H9 (cell line): ENCODE results near the gene TUB. TPM values are rescaled to one million over a fixed set of nuclear protein-coding genes. Genes with fewer than 3 reads are reported as not detected.

ENCODE experiments used
- DNase-seq: peaks from one replicate; pipeline ENCODE4 v3.0.0-alpha.2; 2017
- H2AFZ ChIP-seq: one replicate; pipeline ENCODE4 v1.6.1; 2013; ENCODE audit warnings: mild to moderate bottlenecking, low read length, control low read depth, moderate library complexity
- H2AK5ac ChIP-seq: 2 replicates; pipeline ENCODE4 v1.6.1; 2013; ENCODE audit warnings: low read length, control low read depth, mixed read lengths; ENCODE audit not compliant: insufficient read length
- H2BK120ac ChIP-seq: one replicate; pipeline ENCODE4 v1.6.1; 2013; ENCODE audit warnings: low read depth, mild to moderate bottlenecking, low read length, control low read depth, inconsistent platforms; ENCODE audit not compliant: poor library complexity, severe bottlenecking
- H2BK12ac ChIP-seq: 2 replicates; pipeline ENCODE4 v1.6.1; 2013; ENCODE audit warnings: low read length, control low read depth, mixed read lengths, low read depth; ENCODE audit not compliant: insufficient read length
- H2BK15ac ChIP-seq: 2 replicates; pipeline ENCODE4 v1.6.1; 2013; ENCODE audit warnings: low read depth, low read length, control low read depth
- H2BK20ac ChIP-seq: one replicate; pipeline ENCODE4 v1.6.1; 2013; ENCODE audit warnings: low read depth, mild to moderate bottlenecking, low read length, control low read depth, inconsistent platforms; ENCODE audit not compliant: poor library complexity, severe bottlenecking
- H2BK5ac ChIP-seq: 2 replicates; pipeline ENCODE4 v1.6.1; 2013; ENCODE audit warnings: low read length, control low read depth, mixed read lengths; ENCODE audit not compliant: insufficient read length
- H3K14ac ChIP-seq: 2 replicates; pipeline ENCODE4 v1.6.1; 2013; ENCODE audit warnings: low read length, control low read depth; ENCODE audit not compliant: insufficient read depth
- H3K18ac ChIP-seq: 2 replicates; pipeline ENCODE4 v1.6.1; 2013; ENCODE audit warnings: low read depth, mild to moderate bottlenecking, mixed read lengths, low read length, control low read depth; ENCODE audit not compliant: insufficient read length
- H3K23ac ChIP-seq: 2 replicates; pipeline ENCODE4 v1.6.1; 2013; ENCODE audit warnings: low read length, control low read depth, mixed read lengths, low read depth; ENCODE audit not compliant: insufficient read length
- H3K23me2 ChIP-seq: 2 replicates; pipeline ENCODE4 v1.6.1; 2013; ENCODE audit warnings: low read depth, mild to moderate bottlenecking, mixed read lengths, low read length, control low read depth; ENCODE audit not compliant: insufficient read length, poor library complexity, severe bottlenecking
- H3K27ac ChIP-seq: 2 replicates; pipeline ENCODE4 v1.5.1; 2013; ENCODE audit warnings: low read length, control low read depth, mixed read lengths, low read depth; ENCODE audit not compliant: insufficient read length
- H3K27me3 ChIP-seq: 2 replicates; pipeline ENCODE4 v1.6.1; 2013; ENCODE audit warnings: low read length, control low read depth, inconsistent platforms; ENCODE audit not compliant: insufficient read depth
- H3K4ac ChIP-seq: 2 replicates; pipeline ENCODE4 v1.6.1; 2013; ENCODE audit warnings: low read depth, mild to moderate bottlenecking, control low read depth, inconsistent platforms, low read length, moderate library complexity
- H3K4me1 ChIP-seq: 2 replicates; pipeline ENCODE4 v1.6.1; 2013; ENCODE audit warnings: low read length, control low read depth, inconsistent platforms; ENCODE audit not compliant: insufficient read depth
- H3K4me2 ChIP-seq: 2 replicates; pipeline ENCODE4 v1.6.1; 2013; ENCODE audit warnings: low read length, control low read depth, mixed read lengths; ENCODE audit not compliant: insufficient read length, insufficient read depth
- H3K56ac ChIP-seq: 2 replicates; pipeline ENCODE4 v1.6.1; 2013; ENCODE audit warnings: low read depth, mild to moderate bottlenecking, mixed read lengths, low read length, control low read depth; ENCODE audit not compliant: insufficient read length
- H3K79me1 ChIP-seq: 2 replicates; pipeline ENCODE4 v1.6.1; 2013; ENCODE audit warnings: low read depth, mild to moderate bottlenecking, moderate library complexity, low read length, control low read depth, inconsistent platforms; ENCODE audit not compliant: insufficient read depth, poor library complexity, severe bottlenecking
- H3K79me2 ChIP-seq: 2 replicates; pipeline ENCODE4 v1.6.1; 2013; ENCODE audit warnings: low read length, control low read depth, inconsistent platforms; ENCODE audit not compliant: insufficient read depth
- H3K9ac ChIP-seq: 2 replicates; pipeline ENCODE4 v1.6.1; 2013; ENCODE audit warnings: low read length, control low read depth, mixed read lengths; ENCODE audit not compliant: insufficient read length; ENCODE audit errors: extremely low read depth
- H3K9me3 ChIP-seq: one replicate; pipeline ENCODE4 v1.6.1; 2013; ENCODE audit warnings: low read depth, low read length, inconsistent platforms; ENCODE audit not compliant: control insufficient read depth
- H3T11ph ChIP-seq: one replicate; pipeline ENCODE4 v1.6.1; 2013; ENCODE audit warnings: mild to moderate bottlenecking, low read length, control low read depth, inconsistent platforms
- H4K20me1 ChIP-seq: one replicate; pipeline ENCODE4 v1.6.1; 2013; ENCODE audit not compliant: control insufficient read depth, insufficient read length, insufficient read depth
- H4K5ac ChIP-seq: 2 replicates; pipeline ENCODE4 v1.6.1; 2013; ENCODE audit warnings: low read depth, mild to moderate bottlenecking, mixed read lengths, low read length, control low read depth; ENCODE audit not compliant: insufficient read length
- H4K8ac ChIP-seq: replicated peaks from 2 replicates; pipeline ENCODE4 v1.6.1; 2013; ENCODE audit warnings: low read length, control low read depth, mixed read lengths, low read depth; ENCODE audit not compliant: insufficient read length
- H4K91ac ChIP-seq: 2 replicates; pipeline ENCODE4 v1.6.1; 2013; ENCODE audit warnings: low read depth, mild to moderate bottlenecking, moderate library complexity, mixed read lengths, low read length, control low read depth; ENCODE audit not compliant: insufficient read length
- H3K27ac Mint-ChIP-seq, 3 experiments: 2 replicates in 2 of 3; 3 replicates in 1 of 3; pipeline ENCODE4 v1.8.0; 2020 to 2021; ENCODE audit warnings: mixed read lengths in 3 of 3, mild to moderate bottlenecking in 1 of 3, moderate library complexity in 1 of 3
- H3K27me3 Mint-ChIP-seq: 2 replicates; pipeline ENCODE4 v1.8.0; 2021; ENCODE audit warnings: low read depth, mild to moderate bottlenecking, moderate library complexity, mixed read lengths
- H3K36me3 Mint-ChIP-seq, 3 experiments: 2 replicates in 2 of 3; 3 replicates in 1 of 3; pipeline ENCODE4 v1.8.0; 2020 to 2021; ENCODE audit warnings: low read depth in 3 of 3, mixed read lengths in 3 of 3; ENCODE audit not compliant: insufficient read depth in 1 of 3
- H3K4me1 Mint-ChIP-seq, 2 experiments: 2 replicates each; pipeline ENCODE4 v1.8.0; 2020; ENCODE audit warnings: mixed read lengths in 2 of 2
- H3K4me3 Mint-ChIP-seq, 2 experiments: 2 replicates in 1 of 2; 3 replicates in 1 of 2; pipeline ENCODE4 v1.8.0; 2020 to 2021; ENCODE audit warnings: mild to moderate bottlenecking in 2 of 2, mixed read lengths in 2 of 2, moderate library complexity in 1 of 2
- H3K9me3 Mint-ChIP-seq, 2 experiments: 2 replicates in 1 of 2; 3 replicates in 1 of 2; pipeline ENCODE4 v1.8.0; 2020; ENCODE audit warnings: mild to moderate bottlenecking in 2 of 2, mixed read lengths in 2 of 2, moderate library complexity in 1 of 2
- WGBS: extraction: QIAGEN DNeasy Blood & Tissue Kit; methylation state at CpG from one replicate; pipeline ENCODE4 v1.1.7; 2013; ENCODE audit warnings: missing lambda C conversion rate, low lambda C conversion rate, mixed read lengths; ENCODE audit not compliant: insufficient read length; ENCODE audit errors: extremely low coverage; 5-methylcytosine and 5-hydroxymethylcytosine counted together
- total RNA-seq: library from RNA; stranded (reverse); gene quantifications from 2 replicates; pipeline ENCODE4 v1.2.1, GENCODE V29; 2021
- TF ChIP-seq, protein P1 (sequence below): fragments of 200-600 bp; sonication (generic); conservative IDR thresholded peaks from 3 replicates; pipeline ENCODE4 v1.8.0; 2021; ENCODE audit warnings: antibody characterized with exemption, mild to moderate bottlenecking

Gene TUB
- total RNA-seq, 1 experiment from 2014 or later = 14.8 TPM

GRCh38 chr11:8098879-8099278, 17.9 kb downstream of the TUB start:
- Histone ChIP-seq H2BK15ac (no peak overlapping the region), H2AK5ac (no peak overlapping the region), H2BK20ac (no peak overlapping the region), H3K23me2 (no peaks in the 10 kb centered on the region), H2BK5ac (no peak overlapping the region), H3K27me3 (no peaks in the 10 kb centered on the region), H3K56ac (no peak overlapping the region), H3K9ac (no peak overlapping the region), H3K9me3 (no peaks in the 10 kb centered on the region), H3K4me1 (no peaks in the 10 kb centered on the region), H4K5ac (no peak overlapping the region), H3K18ac (no peak overlapping the region), H3K27ac (no peak overlapping the region), H3T11ph (no peak overlapping the region), H3K23ac (no peak overlapping the region), H2BK12ac (no peak overlapping the region), H4K91ac (no peak overlapping the region), H3K79me2 (no peaks in the 10 kb centered on the region), H2BK120ac (no peak overlapping the region), H3K79me1 (no peaks in the 10 kb centered on the region), H3K14ac (no peak overlapping the region), H4K8ac (no peak overlapping the region), H3K4ac (no peak overlapping the region), H3K4me2 (no peak overlapping the region), H2AFZ (no peak overlapping the region), H4K20me1 (no peaks in the 10 kb centered on the region)
- TF ChIP-seq, protein P1, sequence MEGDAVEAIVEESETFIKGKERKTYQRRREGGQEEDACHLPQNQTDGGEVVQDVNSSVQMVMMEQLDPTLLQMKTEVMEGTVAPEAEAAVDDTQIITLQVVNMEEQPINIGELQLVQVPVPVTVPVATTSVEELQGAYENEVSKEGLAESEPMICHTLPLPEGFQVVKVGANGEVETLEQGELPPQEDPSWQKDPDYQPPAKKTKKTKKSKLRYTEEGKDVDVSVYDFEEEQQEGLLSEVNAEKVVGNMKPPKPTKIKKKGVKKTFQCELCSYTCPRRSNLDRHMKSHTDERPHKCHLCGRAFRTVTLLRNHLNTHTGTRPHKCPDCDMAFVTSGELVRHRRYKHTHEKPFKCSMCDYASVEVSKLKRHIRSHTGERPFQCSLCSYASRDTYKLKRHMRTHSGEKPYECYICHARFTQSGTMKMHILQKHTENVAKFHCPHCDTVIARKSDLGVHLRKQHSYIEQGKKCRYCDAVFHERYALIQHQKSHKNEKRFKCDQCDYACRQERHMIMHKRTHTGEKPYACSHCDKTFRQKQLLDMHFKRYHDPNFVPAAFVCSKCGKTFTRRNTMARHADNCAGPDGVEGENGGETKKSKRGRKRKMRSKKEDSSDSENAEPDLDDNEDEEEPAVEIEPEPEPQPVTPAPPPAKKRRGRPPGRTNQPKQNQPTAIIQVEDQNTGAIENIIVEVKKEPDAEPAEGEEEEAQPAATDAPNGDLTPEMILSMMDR = no peak
- DNase-seq = no peak
- Mint-ChIP-seq H3K4me3 (no peak overlapping the region), H3K9me3 (no peaks in the 10 kb centered on the region), H3K36me3 (peaks cover 22 to 51% (median 26%) of the 10 kb centered on the region in 3 experiments; a peak in 5 of 7 replicates), H3K4me1 (no peaks in the 10 kb centered on the region), H3K27ac (no peak overlapping the region), H3K27me3 (peaks cover 2% of the 10 kb centered on the region)
- WGBS = no CpG with 5 or more reads among the region's 6 CpGs
